Measurements from ENCODE around the gene KRTAP19-2. TPM values are rescaled to one million over a fixed set of nuclear protein-coding genes. Genes with fewer than 3 reads are reported as not detected.

KRTAP19-2 gene
- polyA plus RNA-seq, 1 donor (not counting 4 experiments of a cell fraction or from before 2014, with no cell fraction given) = not detected

- Histone ChIP-seq H3K27ac (ENCODE audit: control insufficient read depth, insufficient read depth, low read length) (no peak overlapping the region), H3K27me3 (ENCODE audit: control insufficient read depth, extremely low read depth, insufficient read depth, low read length) (no peaks in the 10 kb centered on the region), H3K79me2 (ENCODE audit: control insufficient read depth, insufficient read depth, low read length) (no peaks in the 10 kb centered on the region), H3K4me2 (ENCODE audit: control insufficient read depth, extremely low read depth, insufficient read depth, low read depth, low read length) (no peak overlapping the region), H3K9ac (ENCODE audit: control insufficient read depth, extremely low read depth, insufficient read depth, low read length) (no peak overlapping the region), H3K4me1 (ENCODE audit: control insufficient read depth, extremely low read depth, insufficient read depth, low read length) (no peaks in the 10 kb centered on the region), H2AFZ (ENCODE audit: control insufficient read depth, low read length) (no peak overlapping the region), H3K9me1 (ENCODE audit: control insufficient read depth, extremely low read depth, insufficient read depth, low read length) (no peaks in the 10 kb centered on the region), H3K9me3 (ENCODE audit: control insufficient read depth, low read depth, low read length) (no peaks in the 10 kb centered on the region), H3K36me3 (ENCODE audit: control insufficient read depth in 2 of 2, extremely low read depth in 1 of 2, insufficient read depth in 2 of 2, low read length in 2 of 2) (no peaks in the 10 kb centered on the region), H3K4me3 (ENCODE audit: control insufficient read depth in 2 of 3, extremely low read depth in 1 of 3, insufficient read depth in 2 of 3, low read depth in 1 of 3, low read length in 3 of 3) (no peak overlapping the region), H4K20me1 (ENCODE audit: control insufficient read depth, extremely low read depth, insufficient read depth, low read length) (no peaks in the 10 kb centered on the region)
- DNase-seq (ENCODE audit: low read depth, low spot score) = no peak
- TF ChIP-seq EZH2 (IDR thresholded peaks at IDR 0.05; ENCODE audit: low read length) = no peak
- TF ChIP-seq, protein P1, sequence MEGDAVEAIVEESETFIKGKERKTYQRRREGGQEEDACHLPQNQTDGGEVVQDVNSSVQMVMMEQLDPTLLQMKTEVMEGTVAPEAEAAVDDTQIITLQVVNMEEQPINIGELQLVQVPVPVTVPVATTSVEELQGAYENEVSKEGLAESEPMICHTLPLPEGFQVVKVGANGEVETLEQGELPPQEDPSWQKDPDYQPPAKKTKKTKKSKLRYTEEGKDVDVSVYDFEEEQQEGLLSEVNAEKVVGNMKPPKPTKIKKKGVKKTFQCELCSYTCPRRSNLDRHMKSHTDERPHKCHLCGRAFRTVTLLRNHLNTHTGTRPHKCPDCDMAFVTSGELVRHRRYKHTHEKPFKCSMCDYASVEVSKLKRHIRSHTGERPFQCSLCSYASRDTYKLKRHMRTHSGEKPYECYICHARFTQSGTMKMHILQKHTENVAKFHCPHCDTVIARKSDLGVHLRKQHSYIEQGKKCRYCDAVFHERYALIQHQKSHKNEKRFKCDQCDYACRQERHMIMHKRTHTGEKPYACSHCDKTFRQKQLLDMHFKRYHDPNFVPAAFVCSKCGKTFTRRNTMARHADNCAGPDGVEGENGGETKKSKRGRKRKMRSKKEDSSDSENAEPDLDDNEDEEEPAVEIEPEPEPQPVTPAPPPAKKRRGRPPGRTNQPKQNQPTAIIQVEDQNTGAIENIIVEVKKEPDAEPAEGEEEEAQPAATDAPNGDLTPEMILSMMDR (optimal IDR thresholded peaks at IDR 0.05 in 1 of 3, IDR thresholded peaks at IDR 0.05 in 1 of 3, conservative IDR thresholded peaks at IDR 0.05 in 1 of 3; ENCODE audit: extremely low read depth in 1 of 3, insufficient read depth in 2 of 3, low read length in 3 of 3) = no peak
- no peak for FAIRE-seq
- dilution Hi-C loops (cut with MboI; ENCODE audit: extremely low pct_ligation_motif_present, low sequenced_read_pairs) = no loop called here
These were observed 38.7 kb downstream of the KRTAP19-2 start for GRCh38 chr21:30448514-30448913.

DNA sequence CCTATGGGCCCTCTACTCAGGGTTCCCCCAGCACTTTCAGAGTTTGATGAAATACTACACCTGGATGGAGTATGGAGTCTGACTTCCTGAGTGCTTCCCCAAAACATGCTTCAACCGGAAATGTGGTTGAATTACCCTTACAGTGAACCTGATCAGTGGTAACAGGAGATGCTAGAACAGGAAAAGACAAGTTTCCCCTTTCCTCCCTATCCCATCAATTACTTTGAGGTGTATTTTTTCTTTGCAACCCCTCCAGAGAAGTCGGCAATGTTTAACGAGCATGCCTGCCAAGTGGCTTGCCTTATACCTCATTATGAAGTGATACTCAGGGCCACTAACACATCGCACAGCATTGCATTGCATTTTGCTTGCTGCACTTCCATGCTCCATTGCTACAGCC is 40.2 kb downstream of the KRTAP19-2 start:
- Histone ChIP-seq H4K20me1 (ENCODE audit: control insufficient read depth, extremely low read depth, insufficient read depth, low read length) (no peaks in the 10 kb centered on the region), H3K9ac (ENCODE audit: control insufficient read depth, extremely low read depth, insufficient read depth, low read length) (no peak overlapping the region), H3K4me2 (ENCODE audit: control insufficient read depth, extremely low read depth, insufficient read depth, low read depth, low read length) (no peak overlapping the region), H3K79me2 (ENCODE audit: control insufficient read depth, insufficient read depth, low read length) (no peaks in the 10 kb centered on the region), H3K9me3 (ENCODE audit: control insufficient read depth, low read depth, low read length) (no peaks in the 10 kb centered on the region), H3K27me3 (ENCODE audit: control insufficient read depth, extremely low read depth, insufficient read depth, low read length) (no peaks in the 10 kb centered on the region), H3K27ac (ENCODE audit: control insufficient read depth, insufficient read depth, low read length) (no peak overlapping the region), H3K4me3 (ENCODE audit: control insufficient read depth in 2 of 3, extremely low read depth in 1 of 3, insufficient read depth in 2 of 3, low read depth in 1 of 3, low read length in 3 of 3) (no peak overlapping the region), H3K9me1 (ENCODE audit: control insufficient read depth, extremely low read depth, insufficient read depth, low read length) (no peaks in the 10 kb centered on the region), H3K4me1 (ENCODE audit: control insufficient read depth, extremely low read depth, insufficient read depth, low read length) (no peaks in the 10 kb centered on the region), H3K36me3 (ENCODE audit: control insufficient read depth in 2 of 2, extremely low read depth in 1 of 2, insufficient read depth in 2 of 2, low read length in 2 of 2) (no peaks in the 10 kb centered on the region), H2AFZ (ENCODE audit: control insufficient read depth, low read length) (no peak overlapping the region)
- dilution Hi-C loops (cut with MboI; ENCODE audit: extremely low pct_ligation_motif_present, low sequenced_read_pairs) = no loop called here
- FAIRE-seq (no peak), DNase-seq (ENCODE audit: low read depth, low spot score) (no peak)
- TF ChIP-seq, protein P1 (optimal IDR thresholded peaks at IDR 0.05 in 1 of 3, IDR thresholded peaks at IDR 0.05 in 1 of 3, conservative IDR thresholded peaks at IDR 0.05 in 1 of 3; ENCODE audit: extremely low read depth in 1 of 3, insufficient read depth in 2 of 3, low read length in 3 of 3) = no peak
- TF ChIP-seq EZH2 (IDR thresholded peaks at IDR 0.05; ENCODE audit: low read length) = no peak

Data from keratinocyte (primary cell).